H1 (cell line): ENCODE results near the gene CDH16. TPM values are rescaled to one million over a fixed set of nuclear protein-coding genes. Genes with fewer than 3 reads are reported as not detected.

Source experiments
- CTCF ChIA-PET: fragments of 300-600 bp; sonication (Branson Sonifier 250); formaldehyde crosslinking; loops from one replicate; lab custom pipeline; 2021; ENCODE audit not compliant: partially characterized antibody; lab: Charles Lee
- POLR2A ChIA-PET: fragments of 300-600 bp; sonication (Branson Sonifier 250); formaldehyde crosslinking; loops from one replicate; lab custom pipeline; 2021; ENCODE audit warnings: inconsistent platforms; ENCODE audit not compliant: partially characterized antibody; lab: Charles Lee
- DNase-seq, 2 experiments: peaks; one replicate each; pipeline versions ENCODE4 v3.0.0 to v3.0.0-alpha.2; 2010 to 2022; ENCODE audit warnings: low spot score in 2 of 2, low read depth in 1 of 2, mixed read lengths in 1 of 2
- FAIRE-seq: peaks from 2 replicates; lab custom pipeline; 2011; peaks lifted over from hg19 to GRCh38; lab: Jason Lieb, UNC
- H2AFZ ChIP-seq: 2 replicates; pipeline ENCODE4 v1.8.1; 2012; ENCODE audit warnings: low read length, inconsistent platforms
- H2AK5ac ChIP-seq: 2 replicates; pipeline ENCODE4 v1.6.1; 2013; ENCODE audit warnings: low read depth, low read length
- H2BK120ac ChIP-seq: replicated peaks from 2 replicates; pipeline ENCODE3; 2013; ENCODE audit warnings: low read depth, low read length, inconsistent platforms
- H2BK12ac ChIP-seq: 2 replicates; pipeline ENCODE4 v1.6.1; 2013; ENCODE audit warnings: low read depth, low read length
- H2BK15ac ChIP-seq: 2 replicates; pipeline ENCODE4 v1.6.1; 2013; ENCODE audit warnings: low read length
- H2BK20ac ChIP-seq: 2 replicates; pipeline ENCODE4 v1.6.1; 2013; ENCODE audit warnings: low read length
- H2BK5ac ChIP-seq: 2 replicates; pipeline ENCODE4 v1.6.1; 2013; ENCODE audit warnings: low read depth, low read length
- H3K14ac ChIP-seq: 2 replicates; pipeline ENCODE4 v1.6.1; 2013; ENCODE audit warnings: inconsistent platforms; ENCODE audit not compliant: insufficient read length
- H3K18ac ChIP-seq: 2 replicates; pipeline ENCODE4 v1.6.1; 2013; ENCODE audit warnings: low read length; ENCODE audit errors: extremely low read depth
- H3K23ac ChIP-seq: 2 replicates; pipeline ENCODE4 v1.6.1; 2013; ENCODE audit warnings: inconsistent platforms; ENCODE audit not compliant: insufficient read length
- H3K23me2 ChIP-seq: 2 replicates; pipeline ENCODE4 v1.6.1; 2013; ENCODE audit warnings: low read depth, low read length
- H3K27ac ChIP-seq: 2 replicates; pipeline ENCODE4 v1.6.1; 2011; ENCODE audit warnings: low read depth, low read length, inconsistent platforms
- H3K27me3 ChIP-seq, 4 experiments: replicated peaks in 1 of 4; 1 replicate in 1 of 4; 2 replicates in 3 of 4; pipeline versions ENCODE4 v1.6.1 to v1.8.1; 2011 to 2013; ENCODE audit warnings: low read length in 3 of 4, mild to moderate bottlenecking in 3 of 4, inconsistent platforms in 2 of 4, mixed read lengths in 2 of 4, moderate library complexity in 1 of 4; ENCODE audit not compliant: control insufficient read depth in 3 of 4, insufficient read depth in 3 of 4; ENCODE audit errors: extremely low read depth in 1 of 4
- H3K36me3 ChIP-seq, 4 experiments: 2 replicates each; pipeline versions ENCODE4 v1.6.1 to v1.8.1; 2011 to 2013; ENCODE audit warnings: mild to moderate bottlenecking in 4 of 4, low read length in 3 of 4, moderate library complexity in 2 of 4, control low read depth in 1 of 4, inconsistent platforms in 1 of 4; ENCODE audit not compliant: insufficient read depth in 4 of 4, control insufficient read depth in 2 of 4
- H3K4ac ChIP-seq: replicated peaks from 2 replicates; pipeline ENCODE3; 2013; ENCODE audit warnings: low read length, low read depth, mixed read lengths, inconsistent platforms; ENCODE audit not compliant: insufficient read length
- H3K4me1 ChIP-seq, 4 experiments: replicated peaks in 1 of 4; 1 replicate in 1 of 4; 2 replicates in 3 of 4; pipeline versions ENCODE4 v1.6.1 to v1.8.1; 2011 to 2013; ENCODE audit warnings: low read length in 3 of 4, inconsistent platforms in 2 of 4, mixed read lengths in 1 of 4; ENCODE audit not compliant: insufficient read depth in 4 of 4, control insufficient read depth in 3 of 4
- H3K4me2 ChIP-seq, 2 experiments: 2 replicates each; pipeline versions ENCODE4 v1.6.1 to v1.8.1; 2011 to 2013; ENCODE audit warnings: low read depth in 2 of 2, low read length in 2 of 2, control low read depth in 1 of 2, inconsistent platforms in 1 of 2, mild to moderate bottlenecking in 1 of 2; ENCODE audit not compliant: insufficient read depth in 1 of 2
- H3K4me3 ChIP-seq, 4 experiments: fragments of 200-600, 300-600 bp in 1 of 4; sonication (generic), shearing (Covaris generic), sonication (Bioruptor Twin) in 1 of 4; 2 replicates each; pipeline versions ENCODE4 v1.5.1 to v1.8.1; 2011 to 2016; ENCODE audit warnings: low read length in 4 of 4, low read depth in 3 of 4, control low read depth in 2 of 4, inconsistent platforms in 2 of 4, mild to moderate bottlenecking in 2 of 4, mixed read lengths in 1 of 4, moderate library complexity in 1 of 4; ENCODE audit not compliant: insufficient read depth in 2 of 4; ENCODE audit errors: extremely low read depth in 1 of 4
- H3K56ac ChIP-seq: replicated peaks from 2 replicates; pipeline ENCODE3; 2013; ENCODE audit warnings: low read depth, mild to moderate bottlenecking, mixed read lengths, low read length, inconsistent platforms; ENCODE audit not compliant: insufficient read length
- H3K79me1 ChIP-seq: 2 replicates; pipeline ENCODE4 v1.6.1; 2013; ENCODE audit warnings: low read depth, low read length, control low read depth
- H3K79me2 ChIP-seq, 2 experiments: 2 replicates each; pipeline versions ENCODE4 v1.6.1 to v1.8.1; 2012 to 2013; ENCODE audit warnings: low read length in 2 of 2, mild to moderate bottlenecking in 2 of 2, inconsistent platforms in 1 of 2; ENCODE audit not compliant: insufficient read depth in 2 of 2, control insufficient read depth in 1 of 2
- H3K9ac ChIP-seq, 4 experiments: replicated peaks in 1 of 4; 1 replicate in 1 of 4; 2 replicates in 3 of 4; pipeline versions ENCODE4 v1.6.1 to v1.8.1; 2011 to 2013; ENCODE audit warnings: low read depth in 3 of 4, low read length in 3 of 4, control low read depth in 2 of 4, mild to moderate bottlenecking in 2 of 4, moderate library complexity in 2 of 4, inconsistent platforms in 1 of 4; ENCODE audit errors: extremely low read depth in 1 of 4
- H3K9me3 ChIP-seq, 2 experiments: 2 replicates each; pipeline versions ENCODE4 v1.6.1 to v1.8.1; 2012 to 2013; ENCODE audit warnings: mild to moderate bottlenecking in 2 of 2, moderate library complexity in 2 of 2, control low read depth in 1 of 2, inconsistent platforms in 1 of 2, low read depth in 1 of 2, low read length in 1 of 2, mixed read lengths in 1 of 2; ENCODE audit not compliant: insufficient read depth in 2 of 2
- H4K20me1 ChIP-seq, 2 experiments: replicated peaks in 1 of 2; 2 replicates each; pipeline versions ENCODE3 to v1.8.1; 2011 to 2013; ENCODE audit warnings: inconsistent platforms in 2 of 2, low read length in 2 of 2, mild to moderate bottlenecking in 1 of 2; ENCODE audit not compliant: insufficient read depth in 2 of 2, control insufficient read depth in 1 of 2
- H4K5ac ChIP-seq: 2 replicates; pipeline ENCODE4 v1.6.1; 2013; ENCODE audit warnings: low read length, low read depth, mixed read lengths, inconsistent platforms; ENCODE audit not compliant: insufficient read length
- H4K8ac ChIP-seq: 2 replicates; pipeline ENCODE4 v1.8.0; 2013; ENCODE audit warnings: mild to moderate bottlenecking, moderate library complexity, low read length, inconsistent platforms; ENCODE audit not compliant: insufficient read depth; ENCODE audit errors: extremely low read depth
- H4K91ac ChIP-seq: replicated peaks from 2 replicates; pipeline ENCODE3; 2013; ENCODE audit warnings: low read length, mixed read lengths, inconsistent platforms; ENCODE audit not compliant: insufficient read length
- KDM5A ChIP-seq: fragments of 200-600 bp; IDR thresholded peaks from 2 replicates; pipeline ENCODE4 v1.7.1; 2012; ENCODE audit warnings: mild to moderate bottlenecking, low read length, inconsistent platforms, mixed read lengths
- POLR2A ChIP-seq, 2 experiments: IDR thresholded peaks; 1 replicate in 1 of 2; 2 replicates in 1 of 2; pipeline ENCODE4 v1.6.1; 2011; ENCODE audit warnings: low read depth in 2 of 2, low read length in 2 of 2, mild to moderate bottlenecking in 2 of 2; ENCODE audit errors: control extremely low read depth in 1 of 2
- SP1 ChIP-seq: IDR thresholded peaks from 2 replicates; pipeline ENCODE4 v1.6.1; 2011; ENCODE audit warnings: low read depth, low read length
- SUZ12 ChIP-seq: fragments of 200-600 bp; sonication (generic); IDR thresholded peaks from 2 replicates; pipeline ENCODE4 v1.6.1; 2012; ENCODE audit warnings: mild to moderate bottlenecking, inconsistent platforms, low read length, moderate library complexity, mixed read lengths
- ZNF274 ChIP-seq: IDR thresholded peaks from 2 replicates; pipeline ENCODE4 v1.7.0; 2012; ENCODE audit warnings: low read length, borderline replicate concordance; ENCODE audit errors: extremely low read depth
- WGBS, 2 experiments: shearing (Covaris generic) in 1 of 2; methylation state at CpG; one replicate each; pipeline versions ENCODE4 v1.1.6 to v1.1.7; 2013 to 2015; ENCODE audit warnings: low lambda C conversion rate in 2 of 2, mixed read lengths in 2 of 2, inconsistent platforms in 1 of 2, low coverage in 1 of 2, missing lambda C conversion rate in 1 of 2; ENCODE audit not compliant: insufficient replicate concordance in 2 of 2, insufficient coverage in 1 of 2, insufficient read length in 1 of 2; ENCODE audit errors: extremely low coverage in 1 of 2, missing lambda C conversion rate in 1 of 2; 5-methylcytosine and 5-hydroxymethylcytosine counted together
- polyA plus RNA-seq, 7 experiments: library from polyadenylated mRNA; depleted of rRNA in 3 of 7; stranded (reverse) in 5 of 7; unstranded in 2 of 7; fragments of >200 nt in 5 of 7; fragments of 200-250 nt in 2 of 7; gene quantifications; 1 replicate in 5 of 7; 2 replicates in 1 of 7; 4 replicates in 1 of 7; pipeline versions ENCODE4 v1.2.1 to v1.2.3, GENCODE V29; 2011 to 2013; ENCODE audit warnings: missing spikeins in 2 of 7, mixed read lengths in 2 of 7
- total RNA-seq: library from RNA; stranded (reverse); fragmentation: NEBNext Ultra II Directional; extraction: Animal tissue kit (Norgen Biotek cat#: 25700); gene quantifications from 2 replicates; pipeline ENCODE4 v1.2.1, GENCODE V29; 2021

CDH16 gene
- total and polyA plus RNA-seq, 2 of the 8 experiments (the other 6 are each of a cell fraction or from before 2014, with no cell fraction given), result not detected

- H4K5ac ChIP-seq, result no peak overlapping the region
- no peak overlapping the region for H2BK5ac ChIP-seq
- H2BK20ac ChIP-seq, result no peak overlapping the region
- peak overlapping the region; percentile 75; the same call in 1 of the 2 replicates for H2BK12ac ChIP-seq
- H3K4me3 ChIP-seq, result no peak overlapping the region
- ChIA-PET POLR2A (no interaction called here), CTCF (interaction anchor here (1.0 to 2.0 kb wide), 9 partner anchors 8 to 265 kb away, joined by 3 to 6 read pairs (median 4); no protein-coding TSS in a partner anchor)
- WGBS, 2 experiments, result 88% methylated on average over 1 of the region's 1 CpG; no CpG with 5 or more reads in 1 of the 2 experiments
- peak overlapping the region; percentile 53; the same call in 1 of the 2 replicates for H2BK15ac ChIP-seq
- H2AFZ ChIP-seq, result no peak overlapping the region
- FAIRE-seq, result no peak
- H3K4me2 ChIP-seq, result no peak overlapping the region
- no peak overlapping the region for H3K56ac ChIP-seq
- no peaks in the 10 kb centered on the region for H3K23me2 ChIP-seq
- peak overlapping the region; percentile 80 for H3K4ac ChIP-seq
- H4K8ac ChIP-seq, result no peak overlapping the region
- no peak for DNase-seq
- no peaks in the 10 kb centered on the region for H4K20me1 ChIP-seq
- no peaks in the 10 kb centered on the region for H3K79me1 ChIP-seq
- no peak overlapping the region for H3K14ac ChIP-seq
- peak overlapping the region; percentile 68; the same call in 1 of the 2 replicates for H3K18ac ChIP-seq
- H3K23ac ChIP-seq, result no peak overlapping the region
- no peaks in the 10 kb centered on the region for H3K79me2 ChIP-seq
- no peak overlapping the region; the same call in 1 of the 2 replicates for H2AK5ac ChIP-seq
- peaks cover 0 to 6% (median 2%) of the 10 kb centered on the region in 4 experiments; a peak in 4 of 7 replicates for H3K4me1 ChIP-seq
- H3K9me3 ChIP-seq, result no peaks in the 10 kb centered on the region
- no peak overlapping the region for H3K27ac ChIP-seq
- no peak overlapping the region for H3K9ac ChIP-seq
- H2BK120ac ChIP-seq, result no peak overlapping the region
- H3K36me3 ChIP-seq, result no peaks in the 10 kb centered on the region
- peak overlapping the region; percentile 82 for H4K91ac ChIP-seq
- TF ChIP-seq ZNF274, result no peak
- no peak for TF ChIP-seq SP1
- TF ChIP-seq SUZ12, result no peak
- TF ChIP-seq KDM5A, result no peak
- no peak for TF ChIP-seq POLR2A (IDR thresholded peaks at IDR 0.05; ENCODE audit: control extremely low read depth in 1 of 2, low read depth in 2 of 2, low read length in 2 of 2)
- TF ChIP-seq, all 59 proteins: peak for 0
- no peaks in the 10 kb centered on the region; a peak in 1 of 7 replicates for H3K27me3 ChIP-seq
These were observed 44.5 kb downstream of the CDH16 start for GRCh38 chr16:66874079-66874775.
